Choroid plexus epithelial cell (primary cell): Measurements from ENCODE around the gene RIN3.
A peak's percentile ranks its signal among the peaks of the same experiment; 100 is the strongest.

Source experiments
- DNase-seq: peaks from one replicate; pipeline ENCODE4 v3.0.0-alpha.2; 2010; ENCODE audit warnings: low read depth
- H3K4me3 ChIP-seq: 2 replicates; pipeline ENCODE4 v1.5.1; 2011; ENCODE audit warnings: low read depth, mild to moderate bottlenecking, control low read depth, low read length, moderate library complexity
- TF ChIP-seq, protein P1 (sequence below): conservative IDR thresholded peaks from 2 replicates; pipeline ENCODE4 v1.5.1; 2011; ENCODE audit warnings: low read depth, mild to moderate bottlenecking, control low read depth, inconsistent platforms, low read length, moderate library complexity

Gene RIN3

DNA sequence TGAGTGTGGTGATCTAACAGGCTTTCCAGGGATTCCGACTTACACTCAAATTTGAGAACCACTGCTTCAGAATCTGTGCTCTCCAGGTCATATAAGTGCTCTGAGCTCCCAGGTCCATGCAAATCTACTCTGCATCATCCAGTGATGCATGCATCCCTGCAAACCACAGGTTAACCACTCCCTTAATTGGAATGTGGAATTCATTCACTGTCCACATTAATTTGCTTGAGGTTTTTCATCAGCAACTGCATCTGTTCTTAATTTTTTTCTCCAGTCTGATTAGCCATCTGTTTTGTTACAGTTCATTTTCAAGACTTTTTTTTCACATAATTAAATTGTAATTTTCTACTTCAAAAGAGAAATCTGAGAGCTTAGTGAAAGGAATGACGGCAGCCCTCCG lies 43.4 kb upstream of the RIN3 start:
- H3K4me3 ChIP-seq, result no peak overlapping the region
- TF ChIP-seq, protein P1, sequence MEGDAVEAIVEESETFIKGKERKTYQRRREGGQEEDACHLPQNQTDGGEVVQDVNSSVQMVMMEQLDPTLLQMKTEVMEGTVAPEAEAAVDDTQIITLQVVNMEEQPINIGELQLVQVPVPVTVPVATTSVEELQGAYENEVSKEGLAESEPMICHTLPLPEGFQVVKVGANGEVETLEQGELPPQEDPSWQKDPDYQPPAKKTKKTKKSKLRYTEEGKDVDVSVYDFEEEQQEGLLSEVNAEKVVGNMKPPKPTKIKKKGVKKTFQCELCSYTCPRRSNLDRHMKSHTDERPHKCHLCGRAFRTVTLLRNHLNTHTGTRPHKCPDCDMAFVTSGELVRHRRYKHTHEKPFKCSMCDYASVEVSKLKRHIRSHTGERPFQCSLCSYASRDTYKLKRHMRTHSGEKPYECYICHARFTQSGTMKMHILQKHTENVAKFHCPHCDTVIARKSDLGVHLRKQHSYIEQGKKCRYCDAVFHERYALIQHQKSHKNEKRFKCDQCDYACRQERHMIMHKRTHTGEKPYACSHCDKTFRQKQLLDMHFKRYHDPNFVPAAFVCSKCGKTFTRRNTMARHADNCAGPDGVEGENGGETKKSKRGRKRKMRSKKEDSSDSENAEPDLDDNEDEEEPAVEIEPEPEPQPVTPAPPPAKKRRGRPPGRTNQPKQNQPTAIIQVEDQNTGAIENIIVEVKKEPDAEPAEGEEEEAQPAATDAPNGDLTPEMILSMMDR, result no peak
- peak; percentile 31 for DNase-seq

DNA sequence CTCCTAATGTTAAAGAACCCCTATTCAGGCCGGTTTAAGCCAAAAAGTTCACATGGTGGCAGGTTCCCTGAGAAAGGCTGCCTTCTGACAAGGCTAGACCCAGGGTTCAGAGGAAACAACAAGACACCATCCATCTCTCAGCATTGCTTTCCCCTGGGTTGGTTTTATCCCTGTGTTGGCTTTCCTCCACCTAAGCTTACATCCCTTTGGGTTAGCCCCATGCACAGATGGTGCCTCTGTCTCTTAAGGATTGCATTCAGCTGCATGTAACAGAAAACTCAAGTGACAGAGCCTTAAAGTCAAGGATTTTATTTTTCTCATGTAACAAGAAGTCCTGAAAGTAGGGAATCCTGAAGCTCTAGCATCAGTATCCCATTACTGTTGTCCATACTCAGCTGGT lies 42.8 kb upstream of the RIN3 start:
- no peak overlapping the region for H3K4me3 ChIP-seq
- TF ChIP-seq, protein P1, result no peak
- no peak for DNase-seq

DNA sequence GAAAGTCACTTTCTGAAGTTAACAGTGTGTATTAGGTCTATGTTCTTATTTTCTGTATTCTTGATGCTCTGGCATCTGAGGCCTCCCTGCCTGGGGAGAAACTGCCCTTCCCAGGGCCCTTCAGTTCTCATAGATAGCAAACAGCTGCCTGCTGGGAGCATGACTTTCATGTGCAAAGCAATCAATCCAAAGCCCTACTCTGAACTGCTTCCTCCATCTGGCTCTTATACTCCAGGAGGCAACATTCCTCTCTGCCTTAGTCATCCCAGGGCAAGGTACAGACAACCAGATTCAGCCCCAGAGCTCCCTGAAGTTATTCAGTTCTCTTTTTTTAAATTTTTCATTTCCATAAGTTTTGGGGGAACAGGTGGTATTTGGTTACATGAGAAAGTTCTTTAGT lies 41.7 kb upstream of the RIN3 start:
- TF ChIP-seq, protein P1, result no peak
- H3K4me3 ChIP-seq, result no peak overlapping the region
- DNase-seq, result peak; percentile 93

DNA sequence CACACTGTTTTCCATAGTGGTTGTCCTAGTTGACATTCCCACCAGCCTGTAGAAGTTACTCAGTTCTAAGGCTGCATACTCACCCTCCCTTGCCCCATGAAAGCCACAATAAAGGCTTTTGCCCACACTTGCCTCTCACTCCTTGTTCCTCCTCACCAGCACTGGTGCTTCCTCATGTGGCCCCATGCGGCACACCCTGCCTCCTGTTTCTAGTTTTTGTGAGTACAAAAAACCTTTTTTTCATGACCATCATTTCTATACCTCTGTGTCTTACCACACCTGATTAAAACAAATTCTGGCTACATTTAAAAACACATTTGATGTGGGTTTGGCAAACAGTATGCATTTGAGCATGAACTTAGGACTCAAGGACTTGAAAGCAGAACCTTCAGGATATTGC lies 40.7 kb upstream of the RIN3 start:
- TF ChIP-seq, protein P1, result no peak
- no peak overlapping the region for H3K4me3 ChIP-seq
- DNase-seq, result no peak

DNA sequence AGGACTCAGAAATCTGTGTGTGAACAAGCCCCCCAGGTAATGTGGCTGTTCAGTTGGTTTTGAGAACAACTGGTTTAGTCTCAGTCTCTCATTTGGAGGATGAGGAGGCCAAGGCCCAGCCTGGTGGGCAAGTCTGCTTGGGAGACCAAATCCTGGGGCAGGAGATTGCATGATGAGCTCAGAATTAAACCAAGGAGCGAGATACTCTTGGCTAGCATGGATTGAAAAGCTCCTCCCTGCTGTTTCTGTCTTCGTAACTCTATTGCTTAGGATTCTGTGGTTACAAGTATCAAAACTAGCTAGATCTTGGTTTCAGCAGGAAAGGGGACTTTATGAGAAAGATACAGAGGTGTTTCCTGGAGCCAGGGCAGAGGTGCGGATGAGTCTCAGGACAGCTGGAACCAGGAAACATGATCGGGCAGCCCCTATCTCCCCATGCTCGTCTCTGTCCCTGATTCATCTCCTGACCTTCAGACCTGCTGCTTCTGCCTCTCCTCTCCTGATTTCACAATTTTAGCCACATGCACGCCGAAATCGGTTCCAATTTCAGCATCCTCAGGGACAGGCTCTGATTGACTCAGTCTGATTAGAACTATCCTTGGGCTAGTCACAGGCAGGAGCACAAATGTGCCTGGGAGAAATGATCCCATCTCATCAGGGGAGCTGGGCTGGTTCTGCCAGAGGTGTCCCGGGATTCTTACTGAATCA lies 40.2 kb upstream of the RIN3 start:
- TF ChIP-seq, protein P1, result no peak
- peak; percentile 74 for DNase-seq
- H3K4me3 ChIP-seq, result no peak overlapping the region

DNA sequence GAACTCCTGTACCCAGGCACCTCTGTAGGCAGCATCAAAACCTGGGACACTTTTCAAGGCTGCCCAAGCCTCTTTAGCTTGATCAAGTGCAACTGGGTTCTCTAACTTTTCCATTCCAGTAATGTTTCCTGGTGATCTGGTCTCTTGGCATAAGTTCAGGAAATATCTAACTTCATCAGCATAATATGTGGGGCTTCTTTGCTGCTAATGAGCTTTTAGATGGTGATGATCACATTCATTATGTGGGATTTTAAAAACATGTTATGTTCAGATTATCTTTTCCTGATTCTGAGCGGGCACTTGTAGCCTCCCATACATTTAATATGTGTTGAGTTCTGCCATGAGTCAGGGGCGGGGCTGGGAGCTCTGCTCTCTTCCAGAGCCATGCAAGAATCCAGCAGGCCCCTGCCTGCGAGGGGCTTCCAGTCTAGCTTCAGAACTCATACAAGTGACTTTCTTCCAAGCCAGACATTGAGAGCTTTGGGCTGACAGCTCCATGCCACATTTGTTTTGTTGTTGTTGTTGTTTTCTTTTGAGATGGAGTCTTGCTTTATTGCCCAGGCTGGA lies 39.5 kb upstream of the RIN3 start:
- no peak overlapping the region for H3K4me3 ChIP-seq
- peak; percentile 49 for DNase-seq
- TF ChIP-seq, protein P1, result no peak

DNA sequence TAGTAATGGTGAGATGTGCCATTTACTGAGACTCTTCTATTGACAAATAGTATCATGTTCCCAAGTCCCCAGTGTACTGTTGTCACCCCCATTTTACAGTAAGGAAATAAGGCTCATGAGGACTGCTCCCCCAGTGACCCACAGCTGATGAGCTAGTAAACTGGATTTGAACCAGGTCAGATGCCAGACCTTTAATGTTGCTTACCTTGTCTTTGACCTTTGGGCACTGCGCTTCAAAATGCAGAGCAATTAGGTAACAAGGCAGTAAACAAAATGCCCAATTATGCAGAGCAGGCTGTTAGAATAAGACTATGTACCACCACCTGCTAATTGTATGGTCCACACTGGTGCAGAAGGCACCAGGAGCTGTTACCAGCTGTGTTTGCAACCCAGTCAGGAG lies 38.5 kb upstream of the RIN3 start:
- no peak for DNase-seq
- no peak overlapping the region for H3K4me3 ChIP-seq
- TF ChIP-seq, protein P1, result no peak
